ENCODE data around the gene AGBL5.
A peak's percentile ranks its signal among the peaks of the same experiment; 100 is the strongest.

The AGBL5 gene

GRCh38 chr2:27079233-27080139, 28.0 kb downstream of the AGBL5 start:
- TF ChIP-seq JUND (IDR thresholded peaks at IDR 0.05; ENCODE audit: low read depth): no peak
- no peak for DNase-seq (ENCODE audit: low read depth in 1 of 2, low spot score in 1 of 2)
- in situ Hi-C loops (cut with HindIII; ENCODE audit: low pct_unique_long_range_greater_than_20kb, low sequenced_read_pairs): no loop called here

DNA sequence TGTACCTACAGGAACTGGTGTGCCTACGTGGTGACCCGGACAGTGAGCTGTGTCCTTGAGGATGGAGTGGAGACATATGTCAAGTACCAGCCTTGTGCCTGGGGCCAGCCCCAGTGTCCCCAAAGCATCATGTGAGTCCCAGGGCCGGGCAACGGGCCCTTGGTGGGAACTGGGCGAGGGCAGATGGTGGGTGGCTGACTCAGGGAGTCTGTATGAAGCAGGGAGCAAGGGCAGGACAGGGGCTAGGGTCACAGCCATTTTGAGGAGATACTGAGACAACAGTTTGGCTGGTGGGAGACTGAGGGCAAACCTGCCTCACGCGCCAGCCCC, 28.6 kb downstream of the AGBL5 start:
- DNase-seq (ENCODE audit: low read depth in 1 of 2, low spot score in 1 of 2): no peak
- TF ChIP-seq JUND (IDR thresholded peaks at IDR 0.05; ENCODE audit: low read depth): no peak
- in situ Hi-C loops (cut with HindIII; ENCODE audit: low pct_unique_long_range_greater_than_20kb, low sequenced_read_pairs): no loop called here

- no peak for TF ChIP-seq JUND (IDR thresholded peaks at IDR 0.05; ENCODE audit: low read depth)
- in situ Hi-C loops (cut with HindIII; ENCODE audit: low pct_unique_long_range_greater_than_20kb, low sequenced_read_pairs): no loop called here
- DNase-seq (ENCODE audit: low read depth in 1 of 2, low spot score in 1 of 2): no peak
These were observed 29.1 kb downstream of the AGBL5 start for GRCh38 chr2:27080603-27080936.

DNA sequence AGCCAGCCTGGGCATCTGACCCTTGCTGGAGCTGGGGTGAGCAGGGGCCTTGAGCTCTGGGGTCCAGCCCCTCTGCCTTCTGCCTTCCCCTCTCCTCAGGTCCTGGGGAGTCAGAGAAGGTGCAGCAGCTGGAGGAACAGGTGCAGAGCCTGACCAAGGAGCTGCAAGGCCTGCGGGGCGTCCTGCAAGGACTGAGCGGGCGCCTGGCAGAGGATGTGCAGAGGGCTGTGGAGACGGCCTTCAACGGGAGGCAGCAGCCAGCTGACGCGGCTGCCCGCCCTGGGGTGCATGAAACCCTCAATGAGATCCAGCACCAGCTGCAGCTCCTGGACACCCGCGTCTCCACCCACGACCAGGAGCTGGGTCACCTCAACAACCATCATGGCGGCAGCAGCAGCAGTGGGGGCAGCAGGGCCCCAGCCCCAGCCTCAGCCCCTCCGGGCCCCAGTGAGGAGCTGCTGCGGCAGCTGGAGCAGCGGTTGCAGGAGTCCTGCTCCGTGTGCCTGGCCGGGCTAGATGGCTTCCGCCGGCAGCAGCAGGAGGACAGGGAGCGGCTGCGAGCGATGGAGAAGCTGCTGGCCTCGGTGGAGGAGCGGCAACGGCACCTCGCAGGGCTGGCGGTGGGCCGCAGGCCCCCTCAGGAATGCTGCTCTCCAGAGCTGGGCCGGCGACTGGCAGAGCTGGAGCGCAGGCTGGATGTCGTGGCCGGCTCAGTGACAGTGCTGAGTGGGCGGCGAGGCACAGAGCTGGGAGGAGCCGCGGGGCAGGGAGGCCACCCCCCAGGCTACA, 30.7 kb downstream of the AGBL5 start:
- DNase-seq (ENCODE audit: low read depth in 1 of 2, low spot score in 1 of 2): no peak
- in situ Hi-C loops (cut with HindIII; ENCODE audit: low pct_unique_long_range_greater_than_20kb, low sequenced_read_pairs): no loop called here
- no peak for TF ChIP-seq JUND (IDR thresholded peaks at IDR 0.05; ENCODE audit: low read depth)

DNA sequence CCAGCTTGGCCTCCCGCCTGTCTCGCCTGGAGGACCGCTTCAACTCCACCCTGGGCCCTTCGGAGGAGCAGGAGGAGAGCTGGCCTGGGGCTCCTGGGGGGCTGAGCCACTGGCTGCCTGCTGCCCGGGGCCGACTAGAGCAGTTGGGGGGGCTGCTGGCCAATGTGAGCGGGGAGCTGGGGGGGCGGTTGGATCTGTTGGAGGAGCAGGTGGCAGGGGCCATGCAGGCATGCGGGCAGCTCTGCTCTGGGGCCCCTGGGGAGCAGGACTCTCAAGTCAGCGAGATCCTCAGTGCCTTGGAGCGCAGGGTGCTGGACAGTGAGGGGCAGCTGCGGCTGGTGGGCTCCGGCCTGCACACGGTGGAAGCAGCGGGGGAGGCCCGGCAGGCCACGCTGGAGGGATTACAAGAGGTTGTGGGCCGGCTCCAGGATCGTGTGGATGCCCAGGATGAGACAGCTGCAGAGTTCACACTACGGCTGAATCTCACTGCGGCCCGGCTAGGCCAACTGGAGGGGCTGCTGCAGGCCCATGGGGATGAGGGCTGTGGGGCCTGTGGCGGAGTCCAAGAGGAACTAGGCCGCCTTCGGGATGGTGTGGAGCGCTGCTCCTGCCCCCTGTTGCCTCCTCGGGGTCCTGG, 31.4 kb downstream of the AGBL5 start:
- TF ChIP-seq JUND (IDR thresholded peaks at IDR 0.05; ENCODE audit: low read depth): no peak
- in situ Hi-C loops (cut with HindIII; ENCODE audit: low pct_unique_long_range_greater_than_20kb, low sequenced_read_pairs): no loop called here
- no peak for DNase-seq (ENCODE audit: low read depth in 1 of 2, low spot score in 1 of 2)

DNA sequence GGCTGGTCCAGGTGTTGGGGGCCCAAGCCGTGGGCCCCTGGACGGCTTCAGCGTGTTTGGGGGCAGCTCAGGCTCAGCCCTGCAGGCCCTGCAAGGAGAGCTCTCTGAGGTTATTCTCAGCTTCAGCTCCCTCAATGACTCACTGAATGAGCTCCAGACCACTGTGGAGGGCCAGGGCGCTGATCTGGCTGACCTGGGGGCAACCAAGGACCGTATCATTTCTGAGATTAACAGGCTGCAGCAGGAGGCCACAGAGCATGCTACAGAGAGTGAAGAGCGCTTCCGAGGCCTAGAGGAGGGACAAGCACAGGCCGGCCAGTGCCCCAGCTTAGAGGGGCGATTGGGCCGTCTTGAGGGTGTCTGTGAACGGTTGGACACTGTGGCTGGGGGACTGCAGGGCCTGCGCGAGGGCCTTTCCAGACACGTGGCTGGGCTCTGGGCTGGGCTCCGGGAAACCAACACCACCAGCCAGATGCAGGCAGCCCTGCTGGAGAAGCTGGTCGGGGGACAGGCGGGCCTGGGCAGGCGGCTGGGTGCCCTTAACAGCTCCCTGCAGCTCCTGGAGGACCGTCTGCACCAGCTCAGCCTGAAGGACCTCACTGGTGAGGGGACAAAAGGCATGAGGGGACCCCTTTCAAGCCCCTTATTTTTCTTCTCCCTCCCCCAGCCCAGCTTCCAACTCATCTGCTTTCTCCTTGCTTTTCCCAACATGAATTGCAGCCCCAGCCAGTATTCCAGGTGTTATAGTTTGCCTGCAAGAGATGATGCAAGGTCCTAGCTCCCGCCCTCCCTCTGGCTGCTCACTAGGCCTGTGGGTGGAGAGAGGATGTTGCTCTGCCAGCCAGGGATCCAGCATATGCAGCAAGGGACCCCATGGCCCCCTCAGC, 32.2 kb downstream of the AGBL5 start:
- in situ Hi-C loops (cut with HindIII; ENCODE audit: low pct_unique_long_range_greater_than_20kb, low sequenced_read_pairs): no loop called here
- no peak for DNase-seq (ENCODE audit: low read depth in 1 of 2, low spot score in 1 of 2)
- TF ChIP-seq JUND (IDR thresholded peaks at IDR 0.05; ENCODE audit: low read depth): no peak

DNA sequence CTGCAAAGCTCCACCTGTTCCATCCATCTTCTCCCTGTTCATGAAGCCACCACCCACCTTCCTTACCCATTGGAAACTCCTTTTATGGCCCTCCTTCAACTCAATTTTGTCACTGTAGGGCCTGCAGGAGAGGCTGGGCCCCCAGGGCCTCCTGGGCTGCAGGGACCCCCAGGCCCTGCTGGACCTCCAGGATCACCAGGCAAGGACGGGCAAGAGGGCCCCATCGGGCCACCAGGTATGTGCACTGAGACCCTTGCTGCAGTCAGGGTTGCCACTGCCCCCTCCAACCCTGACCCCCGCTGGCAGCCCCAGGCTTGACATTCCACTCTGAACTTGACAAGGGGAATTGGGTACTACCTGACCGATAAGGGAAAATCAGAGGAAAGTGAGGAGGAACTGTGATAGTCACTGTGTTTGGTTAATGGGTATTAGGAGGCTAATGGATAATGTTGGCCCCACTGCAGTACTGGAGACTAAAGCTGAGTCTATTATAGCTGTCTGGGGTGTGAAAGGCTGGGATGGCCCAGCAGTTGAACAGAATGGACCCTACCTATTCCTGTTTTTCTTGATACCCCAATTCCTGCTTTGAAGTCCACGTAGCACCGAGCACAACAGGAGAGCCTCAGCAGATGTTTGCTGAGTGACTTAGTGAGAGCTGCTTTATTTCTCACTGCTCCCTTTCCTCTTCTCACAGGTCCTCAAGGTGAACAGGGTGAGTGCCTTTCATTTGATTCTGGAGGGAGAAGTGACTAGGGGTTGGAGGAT, 33.0 kb downstream of the AGBL5 start:
- no peak for DNase-seq (ENCODE audit: low read depth in 1 of 2, low spot score in 1 of 2)
- no peak for TF ChIP-seq JUND (IDR thresholded peaks at IDR 0.05; ENCODE audit: low read depth)
- in situ Hi-C loops (cut with HindIII; ENCODE audit: low pct_unique_long_range_greater_than_20kb, low sequenced_read_pairs): no loop called here

- in situ Hi-C loops (cut with HindIII; ENCODE audit: low pct_unique_long_range_greater_than_20kb, low sequenced_read_pairs): no loop called here
- no peak for DNase-seq (ENCODE audit: low read depth in 1 of 2, low spot score in 1 of 2)
- TF ChIP-seq JUND (IDR thresholded peaks at IDR 0.05; ENCODE audit: low read depth): no peak
These were observed 33.7 kb downstream of the AGBL5 start for GRCh38 chr2:27085062-27085672.

- no peak for TF ChIP-seq JUND (IDR thresholded peaks at IDR 0.05; ENCODE audit: low read depth)
- in situ Hi-C loops (cut with HindIII; ENCODE audit: low pct_unique_long_range_greater_than_20kb, low sequenced_read_pairs): no loop called here
- peak; percentile 55 to 64 for DNase-seq (ENCODE audit: low read depth in 1 of 2, low spot score in 1 of 2)
These were observed 34.2 kb downstream of the AGBL5 start for GRCh38 chr2:27085673-27086089.

- DNase-seq (ENCODE audit: low read depth in 1 of 2, low spot score in 1 of 2): peak; percentile 91 to 93
- no peak for TF ChIP-seq JUND (IDR thresholded peaks at IDR 0.05; ENCODE audit: low read depth)
- in situ Hi-C loops (cut with HindIII; ENCODE audit: low pct_unique_long_range_greater_than_20kb, low sequenced_read_pairs): no loop called here
These were observed 34.7 kb downstream of the AGBL5 start for GRCh38 chr2:27086090-27086723.

All from T47D (cell line).